ENCODE results near the gene COG5.

COG5 gene

DNA sequence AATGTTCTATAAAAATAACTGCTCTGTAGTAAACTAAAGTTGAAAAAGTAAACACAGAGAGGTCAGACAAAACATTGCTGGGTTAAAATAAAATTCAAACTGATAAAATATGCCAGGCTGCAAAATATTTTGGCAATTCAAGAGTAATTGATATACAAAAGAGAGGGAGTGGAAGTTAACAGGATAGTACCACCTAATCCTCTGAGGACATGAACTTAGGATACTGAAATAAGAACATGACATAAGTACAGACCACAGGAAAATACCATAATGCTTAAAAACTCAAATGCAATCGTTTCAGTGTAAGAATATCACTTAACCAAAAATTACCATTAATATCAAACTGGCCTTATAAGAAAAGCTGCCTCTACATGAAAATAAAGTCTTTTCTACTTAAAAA lies 131.5 kb downstream of the COG5 start:
- Histone ChIP-seq H3K27me3 (ENCODE audit: insufficient read depth, low read depth) (no peaks in the 10 kb centered on the region), H3K4me1 (ENCODE audit: low read depth, poor library complexity, severe bottlenecking) (peaks cover 11% of the 10 kb centered on the region), H2AFZ (ENCODE audit: low read depth) (no peak overlapping the region), H3K4me3 (IDR thresholded peaks at IDR 0.05; ENCODE audit: insufficient read depth, low read depth, low read length) (no peak overlapping the region), H3K4me2 (no peak overlapping the region), H3K27ac (no peak overlapping the region), H3K36me3 (ENCODE audit: insufficient read depth) (no peaks in the 10 kb centered on the region), H4K20me1 (ENCODE audit: insufficient read depth) (no peaks in the 10 kb centered on the region), H3K79me2 (ENCODE audit: insufficient read depth, low read depth) (no peaks in the 10 kb centered on the region), H3K9ac (no peak overlapping the region)
- TF ChIP-seq, protein P1, sequence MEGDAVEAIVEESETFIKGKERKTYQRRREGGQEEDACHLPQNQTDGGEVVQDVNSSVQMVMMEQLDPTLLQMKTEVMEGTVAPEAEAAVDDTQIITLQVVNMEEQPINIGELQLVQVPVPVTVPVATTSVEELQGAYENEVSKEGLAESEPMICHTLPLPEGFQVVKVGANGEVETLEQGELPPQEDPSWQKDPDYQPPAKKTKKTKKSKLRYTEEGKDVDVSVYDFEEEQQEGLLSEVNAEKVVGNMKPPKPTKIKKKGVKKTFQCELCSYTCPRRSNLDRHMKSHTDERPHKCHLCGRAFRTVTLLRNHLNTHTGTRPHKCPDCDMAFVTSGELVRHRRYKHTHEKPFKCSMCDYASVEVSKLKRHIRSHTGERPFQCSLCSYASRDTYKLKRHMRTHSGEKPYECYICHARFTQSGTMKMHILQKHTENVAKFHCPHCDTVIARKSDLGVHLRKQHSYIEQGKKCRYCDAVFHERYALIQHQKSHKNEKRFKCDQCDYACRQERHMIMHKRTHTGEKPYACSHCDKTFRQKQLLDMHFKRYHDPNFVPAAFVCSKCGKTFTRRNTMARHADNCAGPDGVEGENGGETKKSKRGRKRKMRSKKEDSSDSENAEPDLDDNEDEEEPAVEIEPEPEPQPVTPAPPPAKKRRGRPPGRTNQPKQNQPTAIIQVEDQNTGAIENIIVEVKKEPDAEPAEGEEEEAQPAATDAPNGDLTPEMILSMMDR (conservative IDR thresholded peaks at IDR 0.05; ENCODE audit: low read depth, low read length): no peak

DNA sequence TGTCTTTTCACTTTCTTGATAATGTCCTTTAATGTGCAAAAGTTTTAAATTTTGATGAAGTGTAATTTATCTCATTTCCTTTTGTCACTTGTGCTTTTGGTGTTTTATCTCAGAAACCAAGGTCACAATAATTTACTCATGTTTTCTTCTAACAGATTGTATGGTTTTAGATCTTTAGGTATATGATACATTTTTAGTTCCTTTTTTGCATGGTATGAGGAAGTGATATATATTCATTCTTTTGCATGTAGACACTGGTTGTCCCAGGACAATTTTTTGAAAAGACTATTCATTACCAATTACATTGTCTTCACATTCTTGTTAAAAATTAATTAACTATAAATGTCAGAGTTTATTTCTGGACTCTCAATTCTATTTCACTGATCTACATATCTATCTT lies 133.7 kb downstream of the COG5 start:
- Histone ChIP-seq H3K27ac (no peak overlapping the region), H3K36me3 (ENCODE audit: insufficient read depth) (no peaks in the 10 kb centered on the region)

DNA sequence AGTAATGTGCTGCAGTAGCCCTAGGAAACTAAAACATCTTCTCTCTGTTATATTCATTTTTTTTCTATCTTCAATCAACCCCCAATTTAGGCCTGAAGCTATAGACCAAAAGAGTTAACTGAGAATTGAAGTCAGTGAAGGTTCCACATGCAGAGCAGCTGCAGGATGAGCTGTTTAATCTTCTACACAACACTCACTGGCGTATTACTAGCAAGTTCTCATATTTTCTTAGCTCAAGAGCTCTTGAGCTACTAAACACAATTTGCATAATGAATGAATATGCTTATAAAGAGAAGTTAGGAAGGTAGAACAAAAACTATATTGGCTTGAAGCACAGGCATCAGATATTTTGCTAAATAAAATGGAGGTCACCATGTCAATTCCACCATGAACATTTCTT lies 135.1 kb downstream of the COG5 start:
- Histone ChIP-seq H3K27me3 (ENCODE audit: insufficient read depth, low read depth) (no peaks in the 10 kb centered on the region), H2AFZ (ENCODE audit: low read depth) (no peak overlapping the region), H4K20me1 (ENCODE audit: insufficient read depth) (no peaks in the 10 kb centered on the region), H3K4me3 (IDR thresholded peaks at IDR 0.05; ENCODE audit: insufficient read depth, low read depth, low read length) (no peak overlapping the region), H3K36me3 (ENCODE audit: insufficient read depth) (no peaks in the 10 kb centered on the region), H3K4me2 (no peak overlapping the region), H3K27ac (no peak overlapping the region), H3K9ac (no peak overlapping the region), H3K4me1 (ENCODE audit: low read depth, poor library complexity, severe bottlenecking) (no peaks in the 10 kb centered on the region), H3K79me2 (ENCODE audit: insufficient read depth, low read depth) (no peaks in the 10 kb centered on the region)
- TF ChIP-seq, protein P1 (conservative IDR thresholded peaks at IDR 0.05; ENCODE audit: low read depth, low read length): no peak

More for the DNA sequence above, 133.7 kb downstream of the COG5 start:
- Histone ChIP-seq H3K79me2 (ENCODE audit: insufficient read depth, low read depth) (no peaks in the 10 kb centered on the region), H3K4me2 (no peak overlapping the region), H3K4me1 (ENCODE audit: low read depth, poor library complexity, severe bottlenecking) (peaks cover 4% of the 10 kb centered on the region), H3K27me3 (ENCODE audit: insufficient read depth, low read depth) (no peaks in the 10 kb centered on the region), H4K20me1 (ENCODE audit: insufficient read depth) (no peaks in the 10 kb centered on the region), H2AFZ (ENCODE audit: low read depth) (no peak overlapping the region), H3K9ac (no peak overlapping the region), H3K4me3 (IDR thresholded peaks at IDR 0.05; ENCODE audit: insufficient read depth, low read depth, low read length) (no peak overlapping the region)
- TF ChIP-seq, protein P1 (conservative IDR thresholded peaks at IDR 0.05; ENCODE audit: low read depth, low read length): no peak

DNA sequence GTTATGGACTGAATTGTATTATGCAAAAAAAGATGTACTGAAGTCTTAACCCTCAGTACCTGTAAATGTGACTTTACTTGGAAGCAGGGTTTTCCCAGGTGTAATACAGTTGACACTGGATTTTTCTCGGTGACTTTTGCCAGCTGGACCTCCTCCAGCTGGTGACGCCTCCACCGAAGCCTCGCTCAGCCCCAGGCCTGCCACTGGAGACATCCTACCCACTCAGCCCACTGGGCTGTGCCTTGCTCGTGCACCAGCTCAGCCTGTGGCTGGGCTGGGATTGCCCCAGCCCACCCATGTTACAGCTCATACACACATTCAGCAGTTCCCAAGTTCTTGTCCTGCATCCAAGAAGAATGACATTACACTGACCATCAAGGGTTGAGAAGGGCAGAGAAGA lies 136.3 kb downstream of the COG5 start:
- H3K27me3 ChIP-seq (ENCODE audit: insufficient read depth, low read depth): no peaks in the 10 kb centered on the region
- no peak overlapping the region for H3K27ac ChIP-seq
- no peaks in the 10 kb centered on the region for H3K36me3 ChIP-seq (ENCODE audit: insufficient read depth)
- no peaks in the 10 kb centered on the region for H4K20me1 ChIP-seq (ENCODE audit: insufficient read depth)
- no peak overlapping the region for H3K9ac ChIP-seq
- H3K4me3 ChIP-seq (IDR thresholded peaks at IDR 0.05; ENCODE audit: insufficient read depth, low read depth, low read length): no peak overlapping the region
- no peak overlapping the region for H3K4me2 ChIP-seq
- no peak overlapping the region for H2AFZ ChIP-seq (ENCODE audit: low read depth)
- no peaks in the 10 kb centered on the region for H3K79me2 ChIP-seq (ENCODE audit: insufficient read depth, low read depth)
- no peaks in the 10 kb centered on the region for H3K4me1 ChIP-seq (ENCODE audit: low read depth, poor library complexity, severe bottlenecking)
- TF ChIP-seq, protein P1 (conservative IDR thresholded peaks at IDR 0.05; ENCODE audit: low read depth, low read length): no peak

Measured in KMS-11 (cell line).